DOHH2 (cell line): Measurements from ENCODE around the gene MED27.
A peak's percentile ranks its signal among the peaks of the same experiment; 100 is the strongest.

ENCODE experiments used
- H3F3A ChIP-seq: fragments of 200-600 bp; sonication (generic), shearing (Covaris generic); 2 replicates; pipeline ENCODE4 v1.6.0; 2016; ENCODE audit warnings: antibody characterized with exemption, mild to moderate bottlenecking; ENCODE audit not compliant: control insufficient read depth, insufficient read depth
- H3K27ac ChIP-seq: fragments of 200-600 bp; sonication (generic); 2 replicates; pipeline ENCODE4 v1.5.1; 2014; ENCODE audit warnings: low read depth, mild to moderate bottlenecking, low read length, moderate library complexity
- H3K27me3 ChIP-seq: fragments of 200-600 bp; sonication (generic); 2 replicates; pipeline ENCODE4 v1.6.1; 2014; ENCODE audit warnings: mild to moderate bottlenecking, low read length, mixed read lengths; ENCODE audit not compliant: control insufficient read depth
- H3K36me3 ChIP-seq: fragments of 200-600 bp; sonication (generic); 2 replicates; pipeline ENCODE4 v1.6.1; 2014; ENCODE audit warnings: mild to moderate bottlenecking, low read length, moderate library complexity, mixed read lengths; ENCODE audit not compliant: control insufficient read depth
- H3K4me1 ChIP-seq: fragments of 200-600 bp; sonication (generic); 2 replicates; pipeline ENCODE4 v1.6.1; 2014; ENCODE audit warnings: mild to moderate bottlenecking, low read length, mixed read lengths; ENCODE audit not compliant: control insufficient read depth
- H3K4me2 ChIP-seq: fragments of 200-600 bp; sonication (generic); 2 replicates; pipeline ENCODE4 v1.6.0; 2014; ENCODE audit warnings: mild to moderate bottlenecking, low read length, moderate library complexity
- H3K4me3 ChIP-seq: fragments of 200-600 bp; sonication (generic); 2 replicates; pipeline ENCODE4 v1.5.1; 2014; ENCODE audit warnings: mild to moderate bottlenecking, low read length, mixed read lengths
- H3K79me2 ChIP-seq: fragments of 200-600 bp; sonication (generic); 2 replicates; pipeline ENCODE4 v1.6.1; 2014; ENCODE audit warnings: mild to moderate bottlenecking, low read length, mixed read lengths; ENCODE audit not compliant: control insufficient read depth
- H3K9me2 ChIP-seq: fragments of 200-600 bp; sonication (generic); replicated peaks from 2 replicates; pipeline ENCODE4 v1.6.1; 2014; ENCODE audit warnings: mild to moderate bottlenecking, low read length, mixed read lengths; ENCODE audit not compliant: control insufficient read depth
- H3K9me3 ChIP-seq: fragments of 200-600 bp; sonication (generic); 2 replicates; pipeline ENCODE4 v1.6.1; 2014; ENCODE audit warnings: antibody characterized with exemption, low read length, mixed read lengths; ENCODE audit not compliant: control insufficient read depth, insufficient read depth
- H4K20me1 ChIP-seq: fragments of 200-600 bp; sonication (generic); 2 replicates; pipeline ENCODE4 v1.6.0; 2014; ENCODE audit warnings: low read depth, mild to moderate bottlenecking, antibody characterized with exemption, low read length, moderate library complexity; ENCODE audit not compliant: control insufficient read depth, insufficient read depth
- CTCF ChIP-seq: fragments of 200-600 bp; sonication (generic); IDR thresholded peaks from one replicate; pipeline ENCODE4 v1.5.1; 2014; ENCODE audit warnings: antibody characterized with exemption, mild to moderate bottlenecking, low read depth, low read length; ENCODE audit not compliant: poor library complexity, severe bottlenecking
- EZH2phosphoT487 ChIP-seq: fragments of 200-600 bp; sonication (generic); IDR thresholded peaks from 2 replicates; pipeline ENCODE4 v1.6.1; 2017; ENCODE audit warnings: borderline replicate concordance, mild to moderate bottlenecking, antibody characterized with exemption, low read length, moderate library complexity, mixed read lengths

MED27 gene

GRCh38 chr9:132109291-132109690, 29.6 kb upstream of the MED27 start:
- Histone ChIP-seq H3K27me3 (peaks cover 14% of the 10 kb centered on the region), H3K9me3 (0 out of 2 replicates have a peak, but pooled peaks cover 3% of the 10 kb centered on the region), H4K20me1 (no peaks in the 10 kb centered on the region), H3K4me1 (peaks cover 36% of the 10 kb centered on the region), H3K9me2 (no peaks in the 10 kb centered on the region), H3K4me3 (no peak overlapping the region), H3K36me3 (no peaks in the 10 kb centered on the region), H3K27ac (peak overlapping the region; percentile 13; the same call in 1 of the 2 replicates), H3K4me2 (peak overlapping the region; percentile 46), H3K79me2 (no peaks in the 10 kb centered on the region), H3F3A (peaks cover 2% of the 10 kb centered on the region; the same call in 1 of the 2 replicates)
- TF ChIP-seq EZH2phosphoT487 (no peak), CTCF (no peak)

GRCh38 chr9:132108728-132109127, 29.1 kb upstream of the MED27 start:
- Histone ChIP-seq H4K20me1 (no peaks in the 10 kb centered on the region), H3K4me1 (peaks cover 36% of the 10 kb centered on the region), H3K4me3 (no peak overlapping the region), H3K27ac (peak overlapping the region; percentile 13; the same call in 1 of the 2 replicates), H3F3A (peaks cover 2% of the 10 kb centered on the region; the same call in 1 of the 2 replicates), H3K27me3 (peaks cover 11% of the 10 kb centered on the region), H3K4me2 (peak overlapping the region; percentile 46), H3K9me2 (no peaks in the 10 kb centered on the region), H3K9me3 (0 out of 2 replicates have a peak, but pooled peaks cover 3% of the 10 kb centered on the region), H3K79me2 (no peaks in the 10 kb centered on the region), H3K36me3 (no peaks in the 10 kb centered on the region)
- TF ChIP-seq EZH2phosphoT487 (no peak), CTCF (no peak)

GRCh38 chr9:132099741-132100407, 20.2 kb upstream of the MED27 start:
- TF ChIP-seq EZH2phosphoT487 (no peak), CTCF (no peak)
- Histone ChIP-seq H4K20me1 (no peaks in the 10 kb centered on the region), H3K79me2 (no peaks in the 10 kb centered on the region), H3K36me3 (no peaks in the 10 kb centered on the region), H3K4me3 (no peak overlapping the region), H3K4me1 (no peaks in the 10 kb centered on the region), H3K27me3 (peaks cover 16% of the 10 kb centered on the region; the same call in 1 of the 2 replicates), H3K27ac (no peak overlapping the region), H3F3A (no peaks in the 10 kb centered on the region), H3K9me3 (no peaks in the 10 kb centered on the region), H3K4me2 (no peak overlapping the region), H3K9me2 (no peaks in the 10 kb centered on the region)
